OCI-LY7 (cell line): Measurements from ENCODE around the gene CACNA1I.

Experiments used
- EZH2phosphoT487 ChIP-seq: fragments of 200-600 bp; sonication (generic); IDR thresholded peaks from 2 replicates; pipeline ENCODE4 v1.6.1; 2018; ENCODE audit warnings: low read depth, borderline replicate concordance, mild to moderate bottlenecking, mixed run types, antibody characterized with exemption, low read length, moderate library complexity, mixed read lengths
- TF ChIP-seq, protein P1 (sequence below): fragments of 200-600 bp; sonication (generic); conservative IDR thresholded peaks from 2 replicates; pipeline ENCODE4 v1.5.1; 2014; ENCODE audit warnings: mild to moderate bottlenecking, antibody characterized with exemption, low read length, moderate library complexity, mixed read lengths

DNA sequence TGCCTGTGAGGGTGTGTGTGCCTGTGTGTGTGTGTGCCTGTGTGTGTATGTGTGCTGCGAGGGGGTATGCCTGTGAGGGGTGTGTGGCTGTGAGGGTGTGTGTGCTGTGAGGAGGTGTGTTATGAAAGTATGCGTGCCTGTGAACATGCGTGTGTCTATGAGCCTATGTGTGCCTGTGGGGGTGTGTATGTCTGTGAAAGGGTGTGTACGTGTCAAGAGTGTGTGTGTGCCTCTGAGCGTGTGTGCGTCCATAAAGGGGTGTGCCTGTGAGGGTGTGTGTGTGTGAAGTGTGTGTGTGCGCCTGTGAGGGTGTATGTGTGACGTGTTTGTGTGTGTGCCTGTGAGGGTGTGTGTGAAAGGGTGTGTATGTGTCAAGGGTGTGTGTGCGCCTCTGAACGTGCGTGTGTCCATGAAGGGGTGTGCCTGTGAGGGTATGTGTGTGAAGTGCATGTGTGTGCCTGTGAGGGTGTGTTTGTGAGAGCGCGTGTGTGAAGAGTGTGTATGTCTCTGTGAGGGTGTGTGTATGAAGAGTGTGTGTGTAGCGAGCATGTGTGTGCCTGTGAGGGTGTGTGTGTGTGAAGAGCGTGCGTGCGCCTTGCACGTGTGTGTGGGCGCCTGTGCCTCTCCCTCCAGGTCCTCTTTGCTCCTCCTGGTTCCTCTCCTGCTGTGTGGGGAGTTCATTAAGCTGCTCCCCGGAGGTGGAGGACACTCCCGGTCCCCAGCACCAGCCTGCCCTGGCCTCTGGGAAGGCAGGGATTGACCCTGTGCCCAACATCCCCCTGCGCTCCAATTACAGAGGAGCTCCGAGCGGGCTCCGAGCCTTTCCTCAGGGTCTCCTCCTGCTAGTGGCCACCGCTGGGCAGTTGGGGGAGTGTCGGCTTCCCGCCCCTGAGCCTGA, 53.3 kb downstream of the CACNA1I start:
- TF ChIP-seq, protein P1, sequence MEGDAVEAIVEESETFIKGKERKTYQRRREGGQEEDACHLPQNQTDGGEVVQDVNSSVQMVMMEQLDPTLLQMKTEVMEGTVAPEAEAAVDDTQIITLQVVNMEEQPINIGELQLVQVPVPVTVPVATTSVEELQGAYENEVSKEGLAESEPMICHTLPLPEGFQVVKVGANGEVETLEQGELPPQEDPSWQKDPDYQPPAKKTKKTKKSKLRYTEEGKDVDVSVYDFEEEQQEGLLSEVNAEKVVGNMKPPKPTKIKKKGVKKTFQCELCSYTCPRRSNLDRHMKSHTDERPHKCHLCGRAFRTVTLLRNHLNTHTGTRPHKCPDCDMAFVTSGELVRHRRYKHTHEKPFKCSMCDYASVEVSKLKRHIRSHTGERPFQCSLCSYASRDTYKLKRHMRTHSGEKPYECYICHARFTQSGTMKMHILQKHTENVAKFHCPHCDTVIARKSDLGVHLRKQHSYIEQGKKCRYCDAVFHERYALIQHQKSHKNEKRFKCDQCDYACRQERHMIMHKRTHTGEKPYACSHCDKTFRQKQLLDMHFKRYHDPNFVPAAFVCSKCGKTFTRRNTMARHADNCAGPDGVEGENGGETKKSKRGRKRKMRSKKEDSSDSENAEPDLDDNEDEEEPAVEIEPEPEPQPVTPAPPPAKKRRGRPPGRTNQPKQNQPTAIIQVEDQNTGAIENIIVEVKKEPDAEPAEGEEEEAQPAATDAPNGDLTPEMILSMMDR: no peak
- TF ChIP-seq EZH2phosphoT487: no peak
